Esophagus muscularis mucosa (tissue), 4 donors: ENCODE measurements around the gene TRIM63. TPM values are rescaled to one million over a fixed set of nuclear protein-coding genes. Genes with fewer than 3 reads are reported as not detected.

Experiments
- DNase-seq: peaks from one replicate; pipeline ENCODE4 v3.0.0-alpha.2; 2017; ENCODE audit errors: extremely low spot score
- H3K27ac ChIP-seq, 4 donors: fragments of 200-600 bp; sonication (generic); replicated peaks in 1 of 4; 1 replicate in 3 of 4; 2 replicates in 1 of 4; pipeline ENCODE4 v1.5.1; 2016 to 2019; ENCODE audit warnings: mild to moderate bottlenecking in 1 of 4
- H3K27me3 ChIP-seq, 4 donors: fragments of 200-600 bp; sonication (generic); one replicate each; pipeline versions ENCODE4 v1.5.1 to v1.6.0; 2016 to 2019
- H3K36me3 ChIP-seq, 4 donors: fragments of 200-600 bp; sonication (generic); one replicate each; pipeline ENCODE4 v1.5.1; 2016 to 2019
- H3K4me1 ChIP-seq, 4 donors: fragments of 200-600 bp; sonication (generic); one replicate each; pipeline ENCODE4 v1.5.1; 2016 to 2019
- H3K4me3 ChIP-seq, 4 donors: fragments of 200-600 bp; sonication (generic); 1 replicate in 2 of 4; 2 replicates in 2 of 4; pipeline ENCODE4 v1.5.1; 2016 to 2019; ENCODE audit warnings: mild to moderate bottlenecking in 4 of 4, moderate library complexity in 1 of 4
- H3K9me3 ChIP-seq, 4 donors: fragments of 200-600 bp; sonication (generic); 1 replicate in 3 of 4; 2 replicates in 1 of 4; pipeline ENCODE4 v1.5.1; 2016 to 2019
- CTCF ChIP-seq, 3 experiments: fragments of 200-600 bp in 2 of 3; fragments of 450-650 bp in 1 of 3; sonication (generic) in 2 of 3; IDR thresholded peaks; one replicate each; pipeline ENCODE4 v1.5.1; 2017 to 2019; ENCODE audit warnings: antibody characterized with exemption in 3 of 3, mild to moderate bottlenecking in 2 of 3, moderate library complexity in 1 of 3
- EP300 ChIP-seq: sonication (generic); formaldehyde crosslinking; IDR thresholded peaks from one replicate; pipeline ENCODE4 v1.6.1; 2017; ENCODE audit warnings: antibody characterized with exemption
- POLR2A ChIP-seq: fragments of 450-650 bp; IDR thresholded peaks from one replicate; pipeline ENCODE4 v1.6.1; 2017; ENCODE audit warnings: antibody characterized with exemption, moderate library complexity, mild to moderate bottlenecking, low read depth
- POLR2AphosphoS5 ChIP-seq, 2 donors: sonication (generic); formaldehyde crosslinking; IDR thresholded peaks; one replicate each; pipeline ENCODE4 v1.6.1; 2017; ENCODE audit warnings: antibody characterized with exemption in 2 of 2
- WGBS: methylation state at CpG from one replicate; pipeline ENCODE4 v1.1.5; 2018; 5-methylcytosine and 5-hydroxymethylcytosine counted together
- intact Hi-C: fragments of 100-400 bp; cut with DNase I; formaldehyde crosslinking; loops from one replicate; pipeline ENCODE4 v1.15.1; 2023
- total RNA-seq, 4 donors: library from RNA; depleted of rRNA; stranded (reverse); fragments of >200 nt; gene quantifications; one replicate each; pipeline versions ENCODE4 v1.1.0 to v1.2.1, GENCODE V29; 2016

Gene TRIM63
- total RNA-seq, 4 donors from 2014 or later: 0.42 to 4.1 (median 2.1) TPM; not detected in 1

DNA sequence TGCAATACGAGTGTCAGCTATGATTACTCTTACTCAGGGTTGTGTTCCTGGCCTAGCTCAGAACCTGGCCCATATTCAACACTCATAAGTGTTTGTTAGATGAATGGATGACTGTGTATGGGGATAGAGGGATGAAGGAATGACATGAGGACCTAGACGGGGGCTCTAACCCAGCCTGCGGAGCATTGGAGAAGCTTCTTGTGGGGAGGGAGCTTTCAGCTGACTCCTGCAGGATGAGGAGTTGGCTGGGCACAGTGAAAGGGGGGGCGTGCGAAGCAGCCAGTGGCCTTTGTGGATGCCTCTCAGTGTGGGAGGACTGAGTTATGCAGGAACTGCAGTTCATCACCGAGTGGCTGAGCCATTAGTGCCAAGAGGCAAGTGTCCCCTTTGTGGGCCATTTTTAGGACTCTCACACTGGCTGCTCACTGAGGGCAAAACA, 47.1 kb downstream of the TRIM63 start:
- intact Hi-C loops: no loop called here
- 36% methylated on average over 6 of the region's 6 CpGs for WGBS
- DNase-seq: no peak

GRCh38 chr1:26019641-26020315, 47.7 kb downstream of the TRIM63 start:
- H3K36me3 ChIP-seq: no peaks in the 10 kb centered on the region
- no peaks in the 10 kb centered on the region for H3K9me3 ChIP-seq
- H3K4me3 ChIP-seq: no peak overlapping the region
- H3K27ac ChIP-seq: no peak overlapping the region
- intact Hi-C loops: no loop called here
- DNase-seq: no peak
- TF ChIP-seq EP300 (no peak), POLR2A (no peak), CTCF (IDR thresholded peaks at IDR 0.05) (no peak), POLR2AphosphoS5 (IDR thresholded peaks at IDR 0.05) (no peak)
- 64% methylated on average over 8 of the region's 8 CpGs for WGBS
- H3K27me3 ChIP-seq: no peaks in the 10 kb centered on the region
- H3K4me1 ChIP-seq: peaks cover 10 to 41% (median 21%) of the 10 kb centered on the region in 4 donors

More for the DNA sequence above, 47.1 kb downstream of the TRIM63 start:
- H3K27me3 ChIP-seq: no peaks in the 10 kb centered on the region
- no peaks in the 10 kb centered on the region for H3K36me3 ChIP-seq
- no peak overlapping the region for H3K27ac ChIP-seq
- no peaks in the 10 kb centered on the region for H3K9me3 ChIP-seq
- no peak for TF ChIP-seq CTCF (IDR thresholded peaks at IDR 0.05)
- H3K4me1 ChIP-seq: peaks cover 10 to 41% (median 21%) of the 10 kb centered on the region in 4 donors
- H3K4me3 ChIP-seq: no peak overlapping the region

GRCh38 chr1:26017606-26018005, 49.8 kb downstream of the TRIM63 start:
- TF ChIP-seq POLR2AphosphoS5 (IDR thresholded peaks at IDR 0.05): no peak
- TF ChIP-seq CTCF (IDR thresholded peaks at IDR 0.05): no peak
- no peak for TF ChIP-seq EP300
- TF ChIP-seq POLR2A: no peak
- H3K36me3 ChIP-seq: no peaks in the 10 kb centered on the region
- 42% methylated on average over 6 of the region's 6 CpGs for WGBS
- peaks cover 10 to 41% (median 20%) of the 10 kb centered on the region in 4 donors for H3K4me1 ChIP-seq
- no peak for DNase-seq
- no peak overlapping the region for H3K27ac ChIP-seq
- no peaks in the 10 kb centered on the region for H3K27me3 ChIP-seq
- no peaks in the 10 kb centered on the region for H3K9me3 ChIP-seq
- H3K4me3 ChIP-seq: no peak overlapping the region
- intact Hi-C loops: no loop called here

DNA sequence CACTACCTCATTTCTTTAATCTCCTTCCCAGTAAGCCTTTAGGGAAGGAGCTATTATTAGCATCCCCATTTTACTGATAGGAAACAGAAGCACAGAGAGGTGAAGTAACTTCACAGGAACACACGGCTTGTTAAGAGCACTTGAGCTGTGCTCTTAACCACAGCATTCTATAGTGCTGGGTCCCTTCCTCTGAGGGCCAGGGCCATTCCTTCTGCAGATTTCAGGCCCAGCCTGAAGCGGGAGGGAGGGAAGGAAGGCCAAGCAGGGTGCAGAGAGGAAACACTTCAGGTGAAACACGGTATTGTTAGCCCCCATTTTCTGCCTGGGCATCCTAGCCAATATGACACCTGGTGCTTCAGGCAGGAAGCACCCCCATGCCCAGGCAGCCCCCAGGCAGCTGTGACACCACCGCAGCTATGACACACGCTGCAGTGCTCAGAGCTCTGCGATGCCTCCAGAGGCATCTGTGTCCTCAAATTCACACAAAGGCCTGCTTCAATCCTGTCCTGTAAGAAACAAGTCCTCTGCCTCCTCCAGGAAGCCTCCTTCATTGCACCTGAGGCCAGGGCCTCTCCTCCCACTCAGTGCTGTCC, 50.4 kb downstream of the TRIM63 start:
- DNase-seq: no peak
- no peaks in the 10 kb centered on the region for H3K9me3 ChIP-seq
- no peak overlapping the region for H3K4me3 ChIP-seq
- WGBS: 67% methylated on average over 6 of the region's 6 CpGs
- intact Hi-C loops: no loop called here
- TF ChIP-seq POLR2AphosphoS5 (IDR thresholded peaks at IDR 0.05): no peak
- TF ChIP-seq POLR2A: no peak
- no peak for TF ChIP-seq CTCF (IDR thresholded peaks at IDR 0.05)
- no peak for TF ChIP-seq EP300
- H3K27ac ChIP-seq: no peak overlapping the region
- H3K36me3 ChIP-seq: no peaks in the 10 kb centered on the region
- H3K4me1 ChIP-seq: peaks cover 6 to 35% (median 15%) of the 10 kb centered on the region in 4 donors
- H3K27me3 ChIP-seq: no peaks in the 10 kb centered on the region
